ENCODE data around the gene JADE2.
A peak's percentile ranks its signal among the peaks of the same experiment; 100 is the strongest.
"Not testable (repeated sequence)": the region's sequence is repeated elsewhere in the genome, so short reads cannot be mapped to it uniquely, and the experiment has no call there.

The JADE2 gene

DNA sequence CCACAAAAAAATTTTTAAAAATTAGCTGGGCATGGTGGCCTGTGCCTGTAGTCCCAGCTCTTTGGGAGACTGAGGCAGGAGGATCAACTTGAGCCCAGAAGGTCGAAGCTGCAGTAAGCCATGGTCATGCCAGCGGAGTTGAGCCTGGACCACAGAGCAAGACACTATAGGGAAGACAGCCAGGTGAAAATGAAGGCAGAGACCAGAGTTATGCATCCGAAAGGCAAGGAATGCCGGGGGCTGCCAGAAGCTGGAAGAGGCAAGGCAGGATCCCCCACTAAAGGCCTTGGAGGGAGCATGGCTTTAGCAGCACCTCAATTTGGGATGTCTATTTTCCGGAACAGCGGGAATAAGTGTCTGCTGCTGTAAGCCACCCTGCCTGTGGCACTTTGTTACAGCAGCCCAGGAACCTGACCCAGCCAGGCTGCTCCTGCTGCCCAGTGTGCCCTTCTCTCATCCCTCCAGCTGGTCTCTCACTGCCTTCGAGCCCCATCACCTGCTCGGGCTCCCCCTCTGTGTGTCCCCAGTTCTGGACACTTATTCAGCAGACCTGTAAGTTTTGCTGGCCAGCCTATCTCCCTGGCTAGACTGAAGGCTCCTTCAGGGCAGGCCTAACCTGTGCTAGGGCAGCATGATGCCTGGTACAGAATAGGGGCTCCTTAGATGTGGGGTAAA, 16.8 kb upstream of the JADE2 start:
- no peak for DNase-seq

DNA sequence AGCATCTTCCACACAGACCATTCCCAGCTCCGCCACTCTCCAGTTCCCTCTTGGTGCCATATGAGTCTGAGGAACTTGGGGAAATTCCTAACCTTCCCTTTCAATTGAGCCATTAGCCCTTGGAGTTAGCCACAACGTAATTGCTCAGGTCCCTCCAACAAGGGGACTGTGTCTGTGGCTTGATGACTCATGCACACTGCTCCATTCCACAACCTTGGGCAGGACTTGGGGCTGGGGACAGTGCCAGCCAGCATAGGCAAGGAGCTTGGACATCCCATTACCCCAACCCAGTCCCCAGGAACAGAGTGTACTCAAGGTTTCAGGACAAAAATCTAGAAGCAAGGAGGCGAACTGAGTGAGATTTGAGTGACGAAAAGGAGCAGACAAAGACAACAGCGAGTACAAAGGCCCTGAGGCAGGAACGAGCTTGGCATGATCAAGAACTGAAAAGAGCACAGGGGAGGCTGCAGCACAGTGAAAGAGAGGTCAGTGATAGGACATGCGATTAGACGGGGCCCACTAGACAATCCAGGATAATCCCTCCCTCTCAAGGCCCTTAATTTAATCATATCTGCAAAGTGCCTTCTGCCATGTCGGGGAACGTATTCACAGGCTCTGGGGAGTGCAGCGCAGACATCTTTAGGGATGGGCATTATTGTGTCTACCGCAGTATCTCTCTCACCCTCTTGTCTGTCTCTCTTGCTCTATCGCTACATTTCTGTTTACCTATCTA, 16.0 kb upstream of the JADE2 start:
- no peak for DNase-seq

DNA sequence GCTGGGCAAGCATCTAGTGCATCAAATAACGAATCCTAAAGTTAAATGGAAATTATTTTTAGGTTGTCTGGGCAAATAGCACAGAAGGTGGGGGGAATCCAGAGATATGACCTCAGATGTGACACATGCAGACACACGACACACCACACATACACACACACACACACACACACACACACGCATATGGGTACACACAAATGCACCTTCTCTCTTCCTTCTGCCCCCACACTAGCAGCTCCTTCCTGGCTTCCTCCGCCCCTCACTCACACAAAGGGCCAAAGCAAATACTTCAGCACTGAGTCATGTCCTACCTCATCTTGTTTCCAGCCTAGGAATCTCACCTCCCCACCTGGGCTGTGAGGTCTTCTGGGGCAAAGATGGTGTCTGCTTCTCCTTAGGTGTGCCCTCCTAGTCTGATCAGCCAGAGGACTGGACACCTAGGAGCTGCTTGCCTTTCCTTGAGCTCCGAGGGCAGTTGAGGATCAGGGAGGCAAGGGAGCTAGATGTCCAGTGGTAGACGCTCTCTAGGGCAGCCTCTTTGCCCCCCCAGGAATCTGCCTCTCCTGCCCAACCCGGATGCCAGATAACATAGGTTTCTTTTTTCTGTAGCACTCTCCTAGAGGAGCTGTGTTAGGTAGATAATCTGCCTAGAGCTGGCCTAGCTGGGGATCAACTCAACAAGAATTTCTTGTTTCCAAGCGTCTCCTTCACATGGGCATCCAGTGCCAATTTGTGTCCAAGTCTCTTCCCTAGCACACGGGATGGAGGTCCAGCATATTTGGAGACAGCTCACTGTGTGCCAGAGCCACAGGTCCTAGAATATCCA, 14.3 kb upstream of the JADE2 start:
- DNase-seq: no peak

DNA sequence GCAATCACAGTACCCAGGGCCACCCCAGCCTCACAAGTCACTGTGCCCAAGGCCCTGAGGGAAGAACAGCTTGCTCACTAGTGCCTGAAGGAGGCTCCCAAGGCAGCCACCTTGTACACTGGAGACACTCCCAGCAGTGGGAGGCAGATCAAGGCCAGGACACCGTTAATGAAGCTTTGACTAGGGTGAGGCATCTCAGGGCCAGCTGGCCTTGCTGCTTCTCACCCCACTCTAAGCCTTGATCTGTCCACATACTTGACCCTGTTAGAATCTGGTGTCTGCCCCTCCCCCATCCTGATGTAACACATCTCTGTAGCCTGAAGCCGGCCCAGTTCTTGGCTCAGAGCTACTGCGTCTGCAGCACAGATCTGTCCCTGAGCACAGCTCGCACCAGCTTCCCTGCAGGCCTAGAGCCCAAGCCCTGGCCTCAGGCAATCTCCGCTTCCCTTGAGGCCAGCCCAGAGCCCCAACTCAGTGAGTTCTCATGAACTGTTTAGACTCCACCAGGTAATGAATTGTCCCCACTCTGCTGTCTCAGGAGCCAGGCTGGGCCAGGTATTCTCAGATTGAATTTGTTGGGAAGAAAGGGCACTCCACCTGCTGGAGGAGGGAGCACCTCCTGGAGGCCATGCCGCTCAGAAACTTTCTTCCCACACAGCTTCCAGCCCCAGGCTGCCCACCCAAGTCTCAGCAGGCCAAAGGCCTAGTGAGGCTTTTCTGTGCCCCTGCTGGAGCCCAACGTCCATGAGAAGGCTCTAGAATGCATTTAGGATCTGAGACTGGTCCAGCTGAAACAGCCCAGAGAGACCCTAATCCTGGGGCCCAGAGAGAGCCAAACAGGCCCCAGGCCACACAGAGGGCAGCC, 13.4 kb upstream of the JADE2 start:
- no peak for DNase-seq

DNA sequence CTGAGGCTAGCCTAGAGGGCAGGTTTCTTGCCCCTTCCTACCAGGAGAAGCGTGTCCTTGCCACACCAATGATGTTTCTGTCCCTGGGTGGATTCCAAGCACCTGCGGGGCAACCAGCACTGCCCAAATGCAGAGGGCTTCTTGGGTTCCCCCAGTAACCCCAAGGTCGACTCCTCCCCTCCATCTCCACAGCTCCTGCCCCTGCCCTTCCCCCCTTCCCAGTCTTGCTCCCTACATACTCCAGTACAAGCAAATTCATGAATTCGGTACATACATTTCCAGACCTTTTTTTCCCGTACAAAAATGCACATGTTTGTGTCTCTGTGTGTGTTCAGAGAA, 12.8 kb upstream of the JADE2 start:
- no peak for DNase-seq

DNA sequence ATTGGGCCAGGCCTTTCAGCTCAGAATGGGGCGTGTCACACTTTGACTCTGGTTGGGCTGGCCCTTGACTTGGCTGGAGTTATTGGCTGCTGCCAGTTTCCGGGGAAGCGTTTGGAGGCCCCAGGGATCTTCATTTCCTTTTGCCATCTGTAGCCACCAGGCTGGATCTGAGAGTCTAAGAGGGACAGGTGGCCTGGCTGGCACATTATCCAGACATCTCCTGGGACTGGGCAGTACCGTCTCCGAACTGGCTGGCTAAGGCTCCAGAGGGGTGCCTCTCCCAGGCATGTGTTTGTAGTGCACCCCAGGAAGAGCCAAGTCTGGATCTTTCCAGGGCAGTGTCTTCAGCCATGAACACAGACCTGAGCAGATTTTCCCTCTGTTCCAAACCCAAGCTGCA, 9.7 kb upstream of the JADE2 start:
- no peak for DNase-seq

DNA sequence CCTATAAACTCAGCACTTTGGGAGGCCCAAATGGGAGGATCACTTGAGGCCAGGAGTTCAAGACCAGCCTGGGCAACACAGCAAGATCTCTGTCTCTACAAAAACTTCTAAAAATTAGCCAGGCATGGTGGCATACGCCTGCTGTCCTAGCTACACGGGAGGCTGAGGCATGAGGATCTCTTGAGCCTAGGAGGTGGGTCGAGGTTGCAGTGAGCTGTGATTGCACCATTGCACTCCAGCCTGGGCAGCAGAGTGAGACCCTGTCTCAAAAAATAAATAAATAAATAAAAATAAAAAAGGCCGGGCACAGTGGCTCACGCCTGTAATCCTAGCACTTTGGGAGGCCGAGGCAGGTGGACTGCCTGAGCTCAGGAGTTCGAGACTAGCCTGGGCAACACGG, 8.5 kb upstream of the JADE2 start:
- not testable (repeated sequence) for DNase-seq

DNA sequence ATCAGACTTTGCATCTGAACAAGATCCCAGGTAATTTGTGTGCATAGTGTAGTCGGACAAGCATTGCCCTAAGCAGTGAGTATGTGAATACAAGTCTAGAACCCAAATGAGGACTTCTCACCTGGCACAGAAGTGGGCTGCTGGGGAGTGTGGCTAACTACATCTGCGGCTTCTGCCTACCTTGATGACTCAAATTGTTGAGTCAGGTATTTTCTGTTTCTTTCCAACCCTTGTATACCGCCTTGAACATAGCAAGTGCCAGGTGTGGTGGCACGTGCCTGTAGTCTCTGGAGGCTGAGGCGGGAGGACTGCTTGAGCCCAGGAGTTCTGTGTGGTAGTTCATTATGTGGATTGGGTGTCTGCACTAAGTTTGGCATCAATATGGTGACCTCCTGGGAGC, 7.9 kb upstream of the JADE2 start:
- DNase-seq: no peak

DNA sequence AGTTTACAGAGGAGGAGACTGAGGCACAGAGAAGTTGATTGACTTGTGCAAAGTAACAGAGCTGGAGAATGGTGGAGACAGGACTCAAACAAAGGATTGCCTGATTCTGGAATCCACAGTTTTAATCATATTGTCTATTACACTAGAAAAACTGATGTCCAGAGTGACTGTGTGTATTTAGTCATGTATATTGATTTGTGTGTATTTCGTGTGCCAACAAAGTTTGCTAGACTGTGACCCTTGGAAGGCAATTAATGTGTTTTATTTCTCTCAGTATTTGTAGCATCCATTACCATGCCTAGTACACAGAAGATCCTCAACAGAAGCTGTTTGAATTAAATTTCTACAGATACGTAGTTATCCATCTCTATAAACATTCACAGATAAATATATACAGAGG, 5.5 kb upstream of the JADE2 start:
- DNase-seq: no peak

DNA sequence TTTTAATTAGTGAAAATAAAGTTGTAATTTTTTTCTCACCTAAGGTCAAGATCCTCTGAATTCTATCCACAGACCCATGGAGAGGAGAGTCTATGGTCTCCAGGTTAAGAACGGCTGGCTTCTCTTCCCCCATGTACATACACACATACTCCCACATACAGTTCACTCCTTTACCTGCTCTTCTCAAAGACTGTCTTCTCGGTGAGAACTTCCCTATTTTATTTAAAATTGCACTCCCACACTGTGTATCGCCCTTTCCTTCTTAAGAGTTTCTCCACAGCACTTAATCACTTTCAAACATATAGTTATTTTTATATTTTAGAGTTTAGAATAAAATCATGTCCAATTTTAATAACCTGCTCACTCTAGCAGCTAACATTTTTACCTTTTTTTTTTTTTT, 3.6 kb upstream of the JADE2 start:
- DNase-seq: no peak

DNA sequence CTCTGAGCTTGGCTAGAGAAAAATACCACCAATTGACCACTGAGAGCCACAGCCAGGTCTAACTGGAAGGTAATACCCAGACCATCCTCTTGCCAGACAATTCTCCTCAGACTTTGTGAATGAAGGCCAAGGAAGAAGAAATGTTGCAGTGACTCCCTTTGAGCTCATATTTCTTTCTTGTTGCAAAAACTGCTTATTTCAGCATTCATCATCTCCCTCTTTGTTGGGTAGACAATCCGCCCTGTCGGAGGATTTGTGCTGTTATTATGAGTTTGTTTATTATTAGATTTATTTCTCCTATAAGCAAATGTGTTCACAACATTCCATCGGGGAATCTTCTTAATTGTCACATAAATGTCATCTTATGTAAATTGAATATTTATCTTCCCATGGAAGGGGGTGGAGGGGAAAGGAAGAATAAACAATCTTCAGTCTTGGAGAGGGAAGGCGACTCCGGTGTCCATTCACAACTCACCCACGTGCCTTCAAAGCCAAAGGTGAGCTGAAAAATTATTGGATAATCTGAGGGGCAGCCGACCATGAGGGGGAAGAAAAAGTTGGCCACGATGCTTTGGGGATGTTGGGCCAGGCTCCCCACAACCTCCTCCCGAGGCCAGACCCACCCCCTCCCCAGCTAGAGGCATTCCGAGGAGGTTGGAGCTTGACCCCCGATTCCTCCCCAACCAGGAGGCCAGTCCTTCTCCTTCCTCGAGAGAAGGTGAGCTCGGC, 1.8 kb upstream of the JADE2 start:
- DNase-seq: no peak

DNA sequence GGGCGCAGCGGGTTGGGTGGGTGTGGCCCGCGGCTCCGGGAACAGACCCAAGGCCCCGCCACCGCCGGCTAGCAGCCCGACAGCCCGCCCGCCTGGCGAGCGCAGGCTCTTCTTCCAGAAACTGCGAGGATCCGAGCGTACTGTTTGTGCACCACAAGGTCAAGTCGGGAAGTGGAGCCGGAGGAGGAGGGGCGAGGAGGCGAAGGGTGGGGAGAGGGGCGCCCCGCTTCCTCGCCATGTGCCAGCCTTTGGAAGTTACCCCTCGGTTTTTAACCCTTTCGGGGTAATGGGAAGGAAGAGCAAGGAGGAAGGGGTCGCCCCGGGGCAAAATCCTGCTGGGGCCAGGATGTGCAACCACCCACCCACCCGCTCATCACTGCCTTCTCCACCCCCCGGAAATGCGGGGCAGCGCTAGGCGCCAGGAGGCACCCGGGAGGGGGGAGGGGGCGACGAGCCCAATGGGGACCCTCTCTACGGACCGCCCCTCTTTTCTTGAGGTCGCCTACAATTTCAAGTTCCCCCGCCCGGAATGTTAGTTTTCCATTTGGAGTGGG, 1.1 kb upstream of the JADE2 start:
- peak; percentile 41 for DNase-seq

DNA sequence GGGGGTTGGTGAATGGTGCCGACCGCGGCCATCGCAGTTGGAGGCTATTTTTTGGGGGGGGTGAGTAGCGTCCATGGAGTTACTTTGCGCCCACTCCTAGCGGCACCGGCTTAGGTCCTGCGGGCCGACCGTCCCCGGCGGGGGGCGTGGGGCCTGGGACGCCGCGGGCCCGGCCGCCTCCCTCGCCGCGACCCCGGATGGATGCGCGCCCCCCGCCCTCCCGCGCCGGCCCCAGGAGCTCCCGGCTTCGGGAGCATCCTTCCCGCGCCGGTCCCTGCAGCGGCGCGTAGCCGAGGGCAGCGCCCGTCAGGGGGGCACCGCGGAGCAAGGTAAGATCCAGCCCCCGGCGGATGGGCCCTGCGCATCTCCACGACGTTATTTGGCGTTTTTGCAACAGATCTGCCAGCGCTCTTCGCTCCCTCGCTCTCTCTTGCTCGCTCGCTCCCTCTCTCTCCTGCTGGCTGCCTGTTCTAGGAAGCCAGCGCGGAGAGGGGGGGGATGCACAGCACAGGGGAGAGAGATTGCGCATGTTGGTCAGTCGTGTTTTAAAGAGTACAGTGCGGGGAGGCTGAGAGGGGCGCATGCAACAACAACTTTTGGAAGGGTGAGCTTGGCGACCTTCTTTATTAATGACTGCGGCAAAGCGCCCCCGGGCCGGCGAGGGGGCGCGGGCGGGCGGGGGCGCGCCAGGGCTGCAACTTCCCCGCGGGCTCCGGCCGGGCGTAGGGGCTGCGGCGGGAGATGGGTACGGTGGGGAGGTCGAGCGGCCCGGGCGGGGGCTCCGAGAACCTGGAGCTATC, 413 bp downstream of the JADE2 start:
- DNase-seq: no peak

DNA sequence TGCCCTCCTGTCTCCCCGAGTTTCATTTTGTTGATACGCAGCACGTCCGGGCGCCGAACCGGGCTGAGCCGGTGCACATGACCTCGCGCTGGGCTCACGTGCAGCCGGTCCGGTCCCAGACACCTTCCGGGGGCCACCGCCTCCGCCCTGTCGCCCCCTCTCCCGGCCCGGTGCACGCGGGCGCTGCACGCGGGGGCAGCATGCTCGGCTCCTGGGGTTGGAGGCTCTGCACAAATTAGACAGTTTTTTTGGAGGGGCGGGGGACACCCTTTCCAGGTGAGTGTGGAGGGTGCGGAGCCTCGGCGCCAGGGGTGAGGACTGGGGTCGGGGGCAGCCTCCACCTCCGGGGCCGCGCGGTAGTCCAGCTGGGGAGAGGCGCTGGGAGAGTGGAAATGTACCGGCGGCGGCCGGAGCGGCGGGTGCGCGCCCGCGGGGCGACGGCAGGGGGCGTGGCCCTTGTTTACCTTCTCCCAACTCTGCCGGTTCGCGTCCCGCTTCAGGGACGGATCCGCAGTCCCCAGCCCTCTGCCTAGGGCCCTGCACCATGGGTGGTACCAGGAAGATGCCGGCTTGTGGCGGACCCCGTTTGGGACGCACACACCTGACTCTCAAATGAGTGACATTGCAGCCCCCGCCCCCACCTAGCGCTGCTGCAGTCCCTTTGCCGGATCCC, 1.1 kb downstream of the JADE2 start:
- no peak for DNase-seq

DNA sequence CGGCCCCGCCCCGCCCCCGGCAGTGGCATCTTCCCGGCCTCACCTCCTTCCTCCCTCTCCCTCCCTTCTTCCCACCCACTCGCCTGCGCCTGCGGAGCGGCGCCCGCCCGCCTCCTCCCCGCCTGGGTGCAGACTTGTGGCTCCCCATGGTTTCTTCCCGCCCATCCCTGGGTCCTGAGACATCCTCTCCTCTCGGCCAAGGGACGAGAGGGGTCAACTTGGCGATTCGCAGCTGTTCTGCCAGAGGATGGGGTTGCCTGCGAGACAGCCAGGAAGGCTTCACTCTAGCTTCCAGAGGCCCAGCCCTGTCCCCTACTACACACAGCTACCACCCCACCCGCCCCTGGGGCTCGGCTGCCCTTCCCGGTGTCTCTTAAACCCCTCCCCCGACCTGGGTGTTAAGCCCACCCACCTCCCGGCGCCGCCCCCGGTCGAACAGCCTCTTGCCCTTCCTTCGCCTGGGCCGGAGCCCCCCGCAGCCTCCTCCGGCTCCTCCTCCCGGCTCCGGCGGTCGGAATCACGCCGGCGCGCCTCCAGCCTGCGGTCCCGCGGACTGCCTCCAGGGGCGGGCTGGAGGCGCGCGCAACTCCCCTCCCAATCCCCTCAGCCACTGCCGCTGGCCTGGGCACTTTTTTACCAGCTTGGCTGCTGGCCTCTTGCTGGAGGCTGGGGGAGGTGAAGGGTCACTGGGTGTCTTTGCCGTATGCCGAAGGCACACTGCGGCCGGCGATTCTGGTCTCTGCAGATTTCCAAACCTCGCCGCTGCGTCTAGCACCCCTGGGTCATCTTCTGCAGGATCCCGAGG, 1.9 kb downstream of the JADE2 start:
- peak; percentile 33 for DNase-seq

DNA sequence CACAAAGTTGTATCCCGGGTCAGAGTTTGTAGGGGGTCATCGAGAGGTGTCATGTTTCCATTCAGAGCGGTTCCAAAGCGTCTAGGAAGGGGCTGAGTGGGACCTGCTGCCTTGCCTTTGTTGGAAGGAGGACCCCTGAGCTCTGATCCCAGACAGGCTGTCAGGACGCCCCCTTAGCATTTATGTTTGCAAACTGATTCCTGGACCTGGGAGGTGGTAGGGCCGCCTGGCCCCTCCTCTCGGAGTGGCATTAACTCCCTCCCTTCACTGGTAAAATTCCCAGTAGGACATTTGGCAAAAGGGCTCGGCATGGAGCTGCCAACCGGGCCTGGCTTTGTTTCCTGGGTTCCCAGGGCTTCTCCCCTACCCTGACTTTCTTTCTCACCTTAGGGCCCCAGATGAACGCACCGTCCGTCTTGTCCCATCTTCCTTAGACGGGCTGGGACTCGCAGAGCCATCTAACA, 2.5 kb downstream of the JADE2 start:
- no peak for DNase-seq

DNA sequence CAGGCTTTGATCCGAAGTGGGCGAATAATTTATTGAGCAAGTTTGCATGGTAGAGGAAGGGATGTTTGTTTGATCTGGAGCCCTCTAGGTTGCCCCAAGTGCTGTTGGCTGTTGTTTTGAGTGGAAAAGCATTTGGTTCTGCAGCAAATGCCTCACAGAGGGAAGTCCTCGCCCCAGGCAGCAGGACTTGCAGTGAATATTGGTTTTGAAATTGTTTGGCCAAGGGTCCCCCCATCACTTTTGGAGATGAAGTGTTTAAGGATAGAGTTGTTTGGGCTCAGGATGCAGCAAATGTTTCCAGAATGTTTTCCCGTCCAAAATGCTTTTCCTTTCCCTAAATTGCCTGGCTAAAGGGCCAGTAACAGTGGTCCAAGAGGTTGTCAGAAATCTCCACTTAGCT, 3.1 kb downstream of the JADE2 start:
- DNase-seq: no peak

DNA sequence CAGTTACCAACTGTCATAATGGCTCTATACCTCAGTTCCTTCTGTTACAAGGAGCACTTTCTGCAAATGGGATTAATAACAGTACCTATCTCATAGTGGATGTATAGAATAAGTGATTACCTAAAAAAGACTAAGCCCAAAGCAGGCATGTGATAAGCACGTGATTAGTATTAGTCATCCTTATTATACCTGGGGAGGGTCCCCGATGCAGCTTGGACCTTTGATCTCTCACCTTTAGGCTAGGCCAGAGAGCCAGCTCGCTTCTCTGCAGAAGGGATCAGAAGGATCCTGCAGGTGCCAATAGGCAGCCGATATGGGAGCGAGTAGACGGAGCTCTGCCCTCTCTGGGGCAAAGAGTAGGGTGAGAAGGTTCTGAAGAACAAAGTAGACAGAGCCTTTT, 4.0 kb downstream of the JADE2 start:
- DNase-seq: no peak

DNA sequence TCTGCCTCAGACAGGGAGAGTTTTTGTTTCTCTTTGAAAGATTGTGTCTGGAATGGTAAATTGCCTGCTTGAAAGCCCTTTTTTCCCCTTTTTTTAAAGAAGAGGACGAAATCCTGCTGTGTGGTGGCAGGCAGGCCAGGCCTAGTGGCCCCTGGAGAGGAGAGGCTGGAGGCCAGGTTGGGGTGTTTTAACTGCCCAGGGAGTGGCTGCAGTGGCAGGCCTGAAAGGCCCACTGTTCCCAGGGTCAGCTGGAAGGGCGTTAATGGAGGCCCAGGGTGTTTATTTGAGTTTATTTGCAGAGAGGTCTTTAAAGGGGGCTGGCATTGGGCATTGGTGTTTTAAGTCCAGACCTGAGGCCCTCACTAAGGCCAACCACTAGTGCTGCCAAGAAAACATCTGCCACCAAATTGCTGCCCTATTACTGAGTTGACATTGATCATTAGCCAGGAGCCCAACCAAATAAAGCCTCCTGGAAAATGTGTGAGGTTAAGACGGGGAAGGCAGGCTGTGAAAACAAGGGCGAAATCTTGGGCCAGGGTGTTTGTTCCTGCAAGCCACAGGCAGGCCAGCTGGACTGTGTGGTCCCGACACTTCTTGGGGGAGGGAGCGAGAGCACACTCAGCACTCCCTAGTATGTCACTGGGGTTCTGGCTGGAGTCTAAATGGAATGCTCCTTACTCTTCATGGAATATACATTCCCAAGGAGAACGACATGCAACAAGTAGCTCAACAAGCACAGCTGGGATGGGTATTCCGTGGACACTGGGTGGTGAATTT, 5.0 kb downstream of the JADE2 start:
- no peak for DNase-seq

Data from cortex of kidney (tissue), 1 donor.